Esophagus mucosa (tissue), 1 donor: ENCODE data around the gene IL2. TPM values are rescaled to one million over a fixed set of nuclear protein-coding genes. Genes with fewer than 3 reads are reported as not detected.
A peak's percentile ranks its signal among the peaks of the same experiment; 100 is the strongest.

Experiments used
- ATAC-seq: fragments of 200-7000 bp; cut with Tn5 transposase; one replicate; pipeline ENCODE4 v1.9.1; 2020
- total RNA-seq: library from RNA; stranded (reverse); gene quantifications from one replicate; pipeline ENCODE4 v1.2.4, GENCODE V29; 2023
- donor health status: DM: yes; HTN: yes; CAD: no.

Gene IL2
- total RNA-seq: not detected

DNA sequence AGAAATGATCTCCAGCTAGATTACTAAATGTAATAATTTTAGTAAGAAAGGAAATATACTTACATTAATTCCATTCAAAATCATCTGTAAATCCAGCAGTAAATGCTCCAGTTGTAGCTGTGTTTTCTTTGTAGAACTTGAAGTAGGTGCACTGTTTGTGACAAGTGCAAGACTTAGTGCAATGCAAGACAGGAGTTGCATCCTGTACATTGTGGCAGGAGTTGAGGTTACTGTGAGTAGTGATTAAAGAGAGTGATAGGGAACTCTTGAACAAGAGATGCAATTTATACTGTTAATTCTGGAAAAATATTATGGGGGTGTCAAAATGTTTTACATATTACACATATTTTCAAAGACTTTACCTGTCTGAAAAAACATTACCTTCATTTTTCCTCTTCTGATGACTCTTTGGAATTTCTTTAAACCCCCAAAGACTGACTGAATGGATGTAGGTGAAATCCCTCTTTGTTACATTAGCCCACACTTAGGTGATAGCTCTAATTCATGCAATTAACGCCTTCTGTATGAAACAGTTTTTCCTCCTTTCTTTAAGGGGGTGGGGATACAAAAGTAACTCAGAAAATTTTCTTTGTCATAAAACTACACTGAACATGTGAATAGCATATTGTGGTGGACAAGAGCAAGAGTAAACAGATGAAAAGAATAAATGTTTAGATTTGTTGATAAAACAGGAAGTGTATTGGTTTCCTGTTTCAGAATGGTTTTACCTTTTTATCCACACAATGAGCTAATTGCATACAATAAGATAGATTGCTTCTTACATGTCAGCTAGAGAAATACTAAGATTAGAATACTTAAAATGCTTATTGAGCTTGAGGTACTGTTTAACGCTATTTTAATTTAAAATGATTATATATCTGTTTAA lies at the start of gene IL2:
IL2 (minus strand) TSS at position 495 of the 886 bp plus-strand sequence; CDS start at position 210, 285 bp downstream.
- no peak for ATAC-seq

DNA sequence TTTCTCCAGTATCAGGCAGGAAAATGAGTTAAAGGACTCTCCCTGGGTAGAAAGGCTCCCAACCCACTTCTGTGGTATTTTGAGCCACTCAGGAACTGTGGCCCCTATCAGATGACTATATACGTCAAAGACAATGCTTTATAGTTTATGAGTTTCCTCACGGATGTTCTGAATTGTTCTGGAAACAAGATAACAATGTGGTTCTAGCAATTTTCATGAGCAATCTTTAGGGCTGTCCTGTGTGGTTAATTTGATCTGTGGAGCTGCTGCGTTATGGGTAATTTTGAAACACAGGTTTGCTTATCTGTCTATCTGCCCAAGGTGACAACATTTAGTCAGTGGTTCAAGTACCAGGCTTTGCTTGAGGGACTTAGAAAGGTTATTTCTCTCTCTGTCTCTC lies 46.7 kb upstream of the IL2 start:
- no peak for ATAC-seq

DNA sequence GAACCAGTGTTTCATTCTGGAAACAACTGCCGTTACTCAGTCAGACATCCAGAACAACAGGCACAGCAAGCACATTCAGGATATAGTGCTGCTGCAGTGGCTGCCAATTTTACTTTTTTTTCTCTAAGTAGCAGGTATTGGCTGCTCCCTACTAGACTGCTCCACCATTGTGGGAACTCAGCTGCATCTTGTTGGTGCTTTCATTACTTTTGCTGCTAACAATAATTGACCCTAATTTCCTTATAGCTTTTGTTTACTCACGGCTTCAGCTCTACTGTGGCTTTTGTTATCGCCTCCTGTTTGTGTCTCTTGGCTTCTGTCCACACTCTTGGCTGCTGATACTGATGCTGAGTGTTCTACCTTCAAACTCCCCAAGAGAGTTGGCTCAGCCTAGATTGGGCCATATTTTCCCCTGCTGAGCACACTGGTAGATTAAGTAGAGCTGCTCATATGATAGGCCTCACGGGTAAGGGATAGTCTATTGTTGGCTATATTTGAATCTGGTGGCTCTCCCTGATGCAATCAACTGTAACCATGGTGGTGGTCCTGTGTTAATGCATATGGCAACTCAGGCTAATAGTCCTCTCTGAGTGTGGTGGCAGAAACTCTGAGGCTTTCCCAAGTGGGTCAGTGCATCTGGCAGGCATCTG lies 44.5 kb upstream of the IL2 start:
- no peak for ATAC-seq

DNA sequence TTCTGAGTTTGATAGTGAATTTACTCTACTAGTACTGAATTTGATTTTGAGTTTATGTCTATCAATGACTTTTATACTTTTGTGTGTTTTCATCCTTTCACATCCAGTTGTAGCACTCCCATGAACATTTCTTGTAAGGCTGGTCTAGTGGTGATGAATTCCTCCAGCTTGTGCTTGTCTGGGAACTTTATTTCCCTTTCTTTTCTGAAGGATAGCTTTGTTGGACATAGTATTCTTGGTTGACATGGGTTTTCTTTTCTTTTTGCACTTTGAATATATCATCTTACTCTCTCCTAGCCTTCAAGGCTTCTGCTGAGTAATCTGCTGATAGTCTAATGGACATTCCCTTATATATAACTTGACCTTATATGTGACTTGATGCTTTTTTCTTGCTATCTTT lies 32.5 kb upstream of the IL2 start:
- ATAC-seq: no peak

DNA sequence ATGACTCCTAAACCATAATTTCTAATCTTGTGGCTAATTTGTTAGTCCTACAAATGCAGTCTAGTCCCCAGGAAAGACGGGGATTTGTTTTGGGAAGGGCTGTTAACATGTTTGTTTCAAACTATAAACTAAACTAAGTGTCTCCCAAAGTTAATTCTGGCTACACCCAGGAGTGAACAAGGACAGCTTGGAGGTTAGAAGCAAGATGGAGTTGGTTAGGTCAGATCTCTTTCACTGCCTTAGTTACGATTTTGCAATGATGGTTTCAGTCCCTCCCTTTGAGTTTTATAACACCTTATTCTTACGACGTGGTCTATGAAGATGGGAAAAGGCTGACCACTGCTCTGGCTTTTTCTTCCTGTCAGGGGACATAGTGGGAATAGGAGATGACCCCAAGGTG lies 27.0 kb upstream of the IL2 start:
- no peak for ATAC-seq

DNA sequence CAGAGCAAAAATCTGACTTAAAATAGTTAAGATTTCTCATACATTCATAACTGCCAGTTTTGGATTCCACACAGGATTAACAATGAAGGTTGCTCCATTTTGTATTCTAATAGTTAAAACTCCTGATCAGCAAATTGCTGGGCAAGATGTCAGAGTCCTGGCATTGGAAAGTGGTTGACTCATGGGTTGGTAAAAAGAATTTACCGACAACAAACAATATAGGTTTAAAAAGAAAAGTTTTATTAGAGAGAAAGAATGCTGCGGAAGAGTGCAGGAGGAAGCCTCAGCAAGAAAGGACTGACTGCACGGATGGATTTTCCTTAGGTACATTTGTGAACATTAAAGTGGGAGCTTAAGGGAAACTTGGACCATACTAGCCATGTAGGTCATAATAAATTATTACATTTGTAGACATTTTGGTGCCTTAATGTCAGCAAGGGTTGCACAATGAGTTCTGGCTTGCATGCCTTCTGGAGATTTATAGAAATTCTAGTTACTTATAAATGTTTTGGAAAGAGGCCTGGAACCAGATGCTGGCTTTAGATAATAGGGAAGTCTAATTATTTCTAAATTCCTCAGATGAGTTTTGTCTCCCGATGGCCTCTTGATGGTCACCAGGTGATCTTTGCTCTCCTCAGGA lies 25.4 kb upstream of the IL2 start:
- ATAC-seq: no peak

DNA sequence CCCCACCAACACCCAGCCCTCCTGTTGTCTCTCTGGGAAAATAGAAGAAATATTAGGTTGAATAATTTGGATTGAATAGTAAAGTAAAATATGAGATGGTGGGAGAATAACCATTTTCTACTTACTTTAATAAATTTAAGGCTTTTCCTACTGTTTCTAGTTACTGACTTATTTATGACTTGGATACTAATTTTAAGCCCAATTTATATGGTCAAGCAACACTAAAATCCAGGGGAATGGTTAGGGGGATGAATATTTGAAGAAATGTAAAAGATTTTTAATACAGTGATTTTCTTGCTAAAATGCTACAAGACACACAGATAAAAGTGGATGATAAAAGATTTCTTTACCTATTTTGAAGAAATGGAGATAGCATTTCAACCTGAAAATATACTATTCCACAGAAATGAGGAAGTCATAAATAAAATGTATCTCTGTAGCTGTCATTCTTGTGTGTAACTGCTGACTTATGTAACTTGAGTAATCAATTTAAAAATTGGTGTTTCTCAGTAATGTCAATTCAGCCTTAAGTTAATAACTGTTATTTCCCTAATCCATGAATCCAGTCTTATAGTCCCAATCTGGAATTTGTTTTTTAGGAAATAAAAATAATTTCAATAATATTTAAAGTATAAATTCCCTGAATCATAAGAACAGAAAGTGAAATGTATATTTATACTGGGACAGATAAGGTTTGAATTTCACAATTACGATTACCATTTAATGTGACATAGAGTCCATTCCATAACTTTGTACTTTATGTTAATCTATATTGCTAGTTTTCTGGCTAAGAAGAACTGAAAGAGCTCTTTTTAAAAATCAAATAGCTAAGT lies 24.3 kb upstream of the IL2 start:
- no peak for ATAC-seq

DNA sequence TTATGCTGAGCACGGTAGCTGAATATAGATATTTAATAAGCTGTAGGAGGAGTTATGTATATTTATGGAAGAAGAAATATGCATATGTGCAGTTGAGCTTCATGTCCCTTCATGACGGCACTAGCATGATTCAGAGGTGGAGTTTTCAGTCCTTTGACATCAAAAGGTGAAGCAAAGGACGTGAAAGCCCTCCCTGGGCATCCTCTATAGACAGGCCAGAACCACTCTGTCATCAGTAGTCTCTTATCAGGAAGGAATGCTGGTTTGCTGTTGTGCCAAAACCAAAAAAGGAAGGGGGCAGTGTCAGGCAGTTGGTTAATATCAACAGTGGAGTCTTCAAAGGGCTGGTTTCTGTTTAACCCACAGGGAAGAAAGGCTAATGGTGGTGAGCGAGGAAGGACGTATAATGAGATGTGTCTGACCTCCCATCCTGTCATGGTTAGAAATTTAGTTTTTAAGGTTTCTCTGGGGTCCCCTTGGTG lies 23.5 kb upstream of the IL2 start:
- ATAC-seq: no peak

DNA sequence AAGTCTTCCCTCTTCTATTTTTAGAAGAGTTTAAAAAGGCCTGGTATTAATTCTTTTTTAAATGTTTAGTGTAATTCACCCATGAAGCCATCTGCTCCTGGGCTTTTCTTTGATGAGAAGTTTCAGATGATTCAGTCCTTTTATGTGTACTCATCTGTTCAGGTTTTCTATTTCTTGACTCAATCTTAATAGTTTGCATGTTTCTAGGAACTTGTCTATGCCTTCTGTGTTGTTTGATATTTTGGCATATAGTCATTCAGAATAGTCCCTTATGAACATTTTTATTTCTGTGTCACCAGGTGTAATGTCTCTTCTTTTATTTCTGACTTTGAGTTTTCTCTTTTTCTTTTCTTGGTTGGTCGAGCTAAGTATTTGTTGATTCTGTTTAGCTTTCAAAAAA lies 20.2 kb upstream of the IL2 start:
- no peak for ATAC-seq

DNA sequence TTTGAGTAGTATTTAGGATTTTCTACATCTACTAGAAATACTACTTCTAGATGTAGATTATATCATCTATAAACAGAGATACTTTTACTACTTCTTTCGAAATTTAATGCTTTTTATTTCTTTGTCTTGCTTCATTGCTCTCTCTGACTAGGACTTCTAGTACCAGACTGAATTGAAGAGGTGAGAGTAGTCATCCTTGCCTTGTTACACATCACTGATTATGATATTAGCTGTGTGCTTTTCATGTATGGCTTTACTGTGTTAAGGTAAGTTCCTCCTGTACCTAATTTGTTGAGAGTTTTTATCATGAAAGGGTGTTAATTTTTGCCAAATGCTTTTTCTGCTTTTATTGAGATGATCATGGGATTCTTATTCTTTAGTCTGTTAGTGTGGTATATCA lies 19.6 kb upstream of the IL2 start:
- ATAC-seq: no peak

DNA sequence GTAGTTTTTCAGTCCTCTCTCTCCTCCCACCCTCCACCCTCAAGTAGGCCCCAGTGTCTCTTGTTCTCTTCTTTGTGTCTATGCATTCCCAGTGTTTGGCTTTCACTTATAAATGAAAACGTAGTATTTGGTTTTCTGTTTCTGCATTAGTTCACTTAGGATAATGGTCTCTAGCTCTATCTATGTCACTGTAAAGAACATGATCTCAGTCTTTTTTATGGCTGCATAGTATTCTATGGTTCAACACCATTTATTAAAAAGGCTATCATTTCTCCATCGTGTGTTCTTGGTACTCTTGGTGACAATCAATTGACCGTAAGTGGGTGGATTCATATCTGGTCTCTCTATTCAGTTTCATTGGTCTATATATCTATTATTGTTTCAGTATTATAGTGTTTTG lies 18.7 kb upstream of the IL2 start:
- ATAC-seq: no peak

DNA sequence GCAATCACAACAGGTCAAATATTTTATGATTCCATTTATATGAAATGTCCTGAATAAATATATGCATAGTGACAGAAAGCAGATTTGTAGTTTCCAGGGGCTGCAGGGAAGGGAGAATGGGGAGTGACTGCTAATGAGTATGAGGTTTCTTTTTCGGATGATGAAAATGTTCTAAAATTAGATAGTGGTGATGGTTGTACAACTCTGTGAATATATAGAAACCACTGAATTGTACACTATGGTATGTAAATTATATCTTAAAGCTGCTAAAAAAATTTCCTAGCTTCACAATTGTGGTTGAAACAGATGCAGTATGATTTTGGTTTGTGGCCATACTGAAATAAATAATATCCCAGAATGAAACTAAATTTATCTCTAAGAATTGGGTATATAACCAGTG lies 12.9 kb upstream of the IL2 start:
- ATAC-seq: no peak

DNA sequence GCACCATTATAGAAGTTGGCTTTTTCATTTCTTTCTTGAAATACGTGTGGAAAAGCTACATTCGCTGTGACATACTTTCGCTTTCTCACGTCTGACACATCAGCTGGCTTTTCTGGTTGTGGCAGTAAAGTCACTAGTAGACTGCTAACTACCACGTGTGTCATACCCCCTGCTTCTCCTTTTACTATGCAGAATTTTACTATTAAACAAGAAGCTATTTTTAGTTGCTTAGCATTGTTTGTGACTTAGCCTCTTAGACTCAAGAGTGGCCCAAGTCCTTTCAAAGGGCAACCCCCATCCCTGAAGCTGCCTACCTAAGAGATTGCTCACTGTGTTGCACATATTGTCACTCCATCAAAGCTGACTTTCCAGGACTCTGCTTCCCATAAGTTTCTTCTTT lies 2.1 kb upstream of the IL2 start:
- ATAC-seq: peak; percentile 62

DNA sequence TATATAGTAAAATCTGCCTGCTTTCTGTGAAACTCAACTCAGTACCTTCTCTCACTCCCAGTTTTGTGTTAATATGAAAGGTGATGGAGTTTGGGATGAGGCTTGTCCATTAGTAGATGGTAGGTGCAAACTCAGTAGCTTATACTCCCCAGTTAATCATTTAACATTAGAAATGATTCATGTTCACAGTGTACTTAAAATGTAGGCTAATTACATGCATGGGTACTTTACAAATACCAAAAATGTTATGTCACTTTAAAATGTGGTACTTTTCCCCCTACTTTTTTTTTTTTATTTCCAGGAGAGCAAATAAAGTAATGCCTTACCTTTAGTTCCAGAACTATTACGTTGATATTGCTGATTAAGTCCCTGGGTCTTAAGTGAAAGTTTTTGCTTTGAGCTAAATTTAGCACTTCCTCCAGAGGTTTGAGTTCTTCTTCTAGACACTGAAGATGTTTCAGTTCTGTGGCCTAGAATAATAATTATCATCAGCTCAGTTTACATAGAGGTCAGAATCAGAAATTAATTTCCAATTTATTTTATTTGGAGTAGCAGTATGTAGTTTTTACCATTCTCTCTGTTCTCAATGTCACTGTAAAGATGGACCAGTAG lies 3.0 kb downstream of the IL2 start:
- ATAC-seq: no peak

DNA sequence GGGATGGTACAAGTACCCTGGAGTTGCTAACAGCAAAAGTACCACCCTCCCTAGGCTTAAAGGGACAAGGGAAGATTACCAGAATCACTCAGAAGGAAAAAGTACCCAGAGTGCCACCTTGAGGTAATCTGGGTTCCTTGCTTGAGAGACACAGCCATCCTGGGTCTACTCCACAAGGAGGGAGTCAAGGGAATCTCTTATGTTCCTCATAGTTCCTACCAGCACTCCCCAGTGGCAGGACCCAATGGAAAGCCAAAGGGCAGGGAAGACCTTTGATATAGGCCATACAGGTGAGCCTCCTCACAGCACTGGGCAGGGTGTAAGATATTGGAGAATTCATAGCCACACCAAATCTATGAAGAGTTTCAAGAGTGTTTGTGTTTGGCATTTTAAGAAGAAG lies 5.7 kb downstream of the IL2 start:
- no peak for ATAC-seq

DNA sequence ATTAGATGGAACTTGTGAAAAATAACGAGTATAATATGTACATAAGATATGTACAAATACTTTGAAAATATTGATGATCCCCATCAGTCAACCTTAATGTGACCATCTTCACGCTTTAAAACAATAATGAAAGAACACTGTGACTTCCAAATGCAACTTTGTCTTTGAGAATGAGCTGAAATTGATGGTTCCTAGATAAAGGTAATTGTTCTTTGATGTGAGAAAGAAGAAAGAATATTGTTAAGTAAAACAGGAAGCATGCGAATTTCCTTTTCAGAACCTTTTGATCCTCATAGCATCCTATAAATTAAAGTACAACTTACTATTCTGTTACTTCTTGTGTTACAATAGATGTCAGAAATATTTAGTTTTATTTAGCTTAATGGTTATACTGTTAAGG lies 22.2 kb downstream of the IL2 start:
- ATAC-seq: no peak

DNA sequence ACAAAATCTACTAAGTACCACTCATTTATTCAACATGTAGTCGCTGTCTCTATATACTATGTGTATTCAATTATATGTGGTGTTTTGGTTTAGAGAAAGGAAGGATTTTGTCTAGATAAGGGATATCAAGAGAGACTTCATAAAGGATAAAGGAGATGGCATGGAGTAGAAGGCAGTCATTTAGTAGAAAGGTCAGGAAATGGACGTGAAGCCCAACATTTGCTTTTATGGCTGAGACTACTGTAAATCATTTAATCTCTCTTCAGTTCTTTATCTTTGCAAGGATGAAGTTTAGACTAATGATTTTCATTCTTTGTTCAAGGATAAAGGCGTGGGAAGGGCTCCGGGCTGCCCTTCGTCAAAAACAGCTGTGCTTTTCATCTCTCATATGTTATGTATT lies 25.2 kb downstream of the IL2 start:
- ATAC-seq: no peak

DNA sequence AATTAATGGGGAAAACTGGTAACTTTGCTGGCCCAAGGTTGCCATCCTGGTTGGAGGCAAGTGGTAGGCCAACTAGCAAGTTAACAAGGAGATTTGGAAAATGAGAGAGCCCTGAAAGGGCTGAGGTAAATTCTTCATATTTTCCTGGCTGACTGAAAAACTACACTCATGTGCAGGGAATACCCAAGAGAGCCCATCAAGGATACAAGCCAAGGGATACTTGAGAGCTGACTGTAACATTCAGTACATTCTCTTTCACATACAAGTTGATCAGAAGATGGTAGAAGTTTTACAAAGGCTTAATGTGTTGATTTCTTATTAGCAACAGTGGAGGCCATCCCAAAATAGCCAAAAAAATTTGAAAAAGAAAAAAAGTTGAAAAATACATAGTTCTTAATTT lies 33.3 kb downstream of the IL2 start:
- ATAC-seq: no peak

DNA sequence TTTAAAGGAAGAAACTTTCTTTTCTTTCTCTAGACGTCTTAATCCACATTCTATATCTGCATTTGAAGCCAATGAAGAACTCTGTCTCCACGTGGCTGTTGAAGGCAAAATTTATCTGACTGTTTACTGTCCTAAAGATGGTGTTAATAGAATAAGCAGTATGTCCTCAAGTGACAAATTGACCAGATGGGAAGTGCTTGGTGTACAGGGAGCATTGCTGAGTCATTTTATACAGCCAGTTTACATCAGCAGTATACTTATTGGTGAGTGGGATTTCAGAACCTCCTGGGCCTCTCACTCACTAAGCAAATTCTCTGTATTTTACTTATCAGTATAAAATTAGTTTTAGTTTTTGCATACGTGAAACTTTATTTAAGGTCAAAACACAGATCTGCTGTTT lies 44.0 kb downstream of the IL2 start:
- no peak for ATAC-seq

DNA sequence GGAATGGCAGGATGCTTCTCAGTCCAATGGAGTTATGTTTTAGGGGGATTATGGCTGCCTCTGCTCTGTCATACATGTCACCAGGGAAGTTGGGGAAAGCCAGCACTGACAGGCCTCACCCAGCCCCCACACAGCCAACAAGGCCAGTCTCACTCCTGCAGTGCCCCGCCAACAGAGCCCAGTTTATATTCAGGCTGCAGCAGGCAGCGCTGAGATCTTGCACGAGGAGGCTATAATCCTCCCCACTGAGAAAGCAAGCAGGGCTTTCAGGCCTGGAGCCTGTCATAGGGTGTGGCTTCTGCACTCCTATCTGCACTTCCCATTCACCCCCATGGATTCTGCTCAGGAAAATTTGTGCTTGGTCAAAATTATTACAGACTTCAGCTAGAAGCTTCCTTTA lies 52.7 kb downstream of the IL2 start:
- ATAC-seq: no peak
